GM18858 (cell line): Measurements from ENCODE around the gene LARGE1.
"Not testable (repeated sequence)": the region's sequence is repeated elsewhere in the genome, so short reads cannot be mapped to it uniquely, and the experiment has no call there.

Source experiments
- ATAC-seq: cut with Tn5 transposase; IDR thresholded peaks from one replicate; pipeline ENCODE4 v1.9.1; 2021; ENCODE audit not compliant: unreplicated experiment

The LARGE1 gene

GRCh38 chr22:33573479-33573878 lies 346.8 kb downstream of the LARGE1 start:
- ATAC-seq: no peak

- ATAC-seq: no peak
Observed at GRCh38 chr22:33572086-33572485, 348.2 kb downstream of the LARGE1 start.

DNA sequence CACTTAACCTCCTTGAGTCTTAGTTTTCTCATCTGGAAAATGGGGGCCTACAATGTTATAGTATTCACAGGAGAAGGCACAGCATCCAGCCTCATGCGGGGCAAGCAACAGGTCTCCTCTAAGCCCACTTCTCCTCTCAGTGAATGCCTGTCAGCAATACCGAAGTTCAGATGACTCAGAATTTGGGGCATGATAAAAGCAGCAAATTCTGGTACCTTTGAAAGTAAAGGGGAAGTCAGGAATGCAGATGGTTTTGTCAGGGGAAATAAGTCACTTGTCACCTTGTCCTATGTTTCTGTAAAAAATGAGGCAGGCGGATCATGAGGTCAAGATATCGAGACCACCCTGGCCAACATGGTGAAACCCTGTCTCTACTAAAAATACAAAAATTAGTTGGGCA lies 350.2 kb downstream of the LARGE1 start:
- ATAC-seq: no peak

GRCh38 chr22:33569559-33569958 lies 350.7 kb downstream of the LARGE1 start:
- no peak for ATAC-seq

- no peak for ATAC-seq
Observed at GRCh38 chr22:33569018-33569417, 351.3 kb downstream of the LARGE1 start.

DNA sequence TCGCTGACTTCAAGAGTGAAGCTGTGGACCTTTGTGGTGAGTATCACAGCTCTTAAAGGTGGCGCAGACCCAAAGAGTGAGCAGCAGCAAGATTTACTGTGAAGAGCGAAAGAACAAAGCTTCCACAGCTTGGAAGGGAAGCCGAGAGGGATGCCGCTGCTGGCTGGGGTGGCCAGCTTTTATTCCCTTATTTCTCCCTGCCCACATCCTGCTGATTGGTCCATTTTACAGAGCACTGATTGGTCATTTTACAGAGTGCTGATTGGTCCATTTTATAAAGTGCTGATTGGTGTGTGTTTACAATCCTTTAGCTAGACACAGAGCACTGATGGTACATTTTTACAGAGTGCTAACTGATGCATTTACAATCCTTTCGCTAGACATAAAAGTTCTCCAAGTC lies 353.8 kb downstream of the LARGE1 start:
- not testable (repeated sequence) for ATAC-seq

GRCh38 chr22:33565580-33565995 lies 354.7 kb downstream of the LARGE1 start:
- ATAC-seq: no peak

DNA sequence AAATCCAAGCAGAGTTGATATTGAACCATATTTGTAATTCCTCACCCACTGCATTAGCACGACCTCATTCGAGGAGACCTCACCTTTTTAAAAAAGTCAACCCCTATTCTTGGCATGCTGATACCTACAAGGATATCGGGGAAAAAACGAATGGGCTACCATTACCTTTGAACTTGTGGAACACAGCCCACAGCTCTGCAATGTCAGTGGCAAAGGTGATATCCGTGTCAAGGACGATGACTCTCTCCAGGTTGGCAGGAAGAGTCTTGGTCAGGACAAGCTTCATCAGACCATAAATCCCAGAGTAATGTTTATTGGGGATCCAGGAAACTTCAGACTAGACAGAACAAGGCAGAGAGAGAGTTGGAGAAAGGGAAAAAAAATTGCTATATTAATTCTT lies 355.6 kb downstream of the LARGE1 start:
- ATAC-seq: no peak

GRCh38 chr22:33563220-33563964 lies 356.9 kb downstream of the LARGE1 start:
- no peak for ATAC-seq

DNA sequence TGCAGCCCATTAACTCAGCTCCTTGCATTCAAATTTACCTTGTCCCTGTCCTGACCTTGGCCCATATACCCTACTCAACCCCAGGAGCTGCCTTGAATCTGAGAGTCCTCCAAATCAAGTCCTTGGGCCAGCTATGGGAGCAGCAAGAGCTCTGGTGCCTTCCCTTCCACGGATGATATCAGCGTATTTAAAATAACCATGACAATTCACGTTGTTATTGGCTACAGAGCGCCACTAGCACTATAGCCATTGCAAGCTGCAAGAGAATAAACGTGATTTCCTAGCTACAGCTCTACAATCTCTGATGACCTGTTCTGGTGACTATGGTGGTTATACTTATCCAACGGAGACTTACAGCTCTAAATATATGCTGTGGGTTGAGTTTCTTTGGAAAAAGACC lies 357.8 kb downstream of the LARGE1 start:
- no peak for ATAC-seq

GRCh38 chr22:33561149-33561807 lies 359.0 kb downstream of the LARGE1 start:
- no peak for ATAC-seq

DNA sequence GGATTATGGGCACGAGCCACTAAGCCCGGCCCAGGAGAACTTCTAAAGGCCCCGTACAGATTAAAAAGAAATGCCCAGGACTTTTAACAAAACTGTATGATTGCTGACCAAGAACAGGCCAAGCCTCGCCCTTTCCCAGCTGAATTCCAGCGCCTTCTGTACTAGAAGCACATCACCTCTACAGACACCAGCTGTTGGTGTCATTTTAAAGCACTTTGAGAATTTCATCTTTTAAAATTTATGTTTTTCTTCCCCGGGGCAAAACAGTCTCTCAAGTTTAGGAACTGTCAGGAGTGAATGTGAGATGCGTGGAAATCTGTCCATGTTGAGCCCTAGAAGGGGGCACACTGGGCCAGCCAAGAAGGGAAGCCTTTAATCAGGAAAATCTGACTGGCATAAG lies 362.4 kb downstream of the LARGE1 start:
- no peak for ATAC-seq

GRCh38 chr22:33555814-33556522 lies 364.3 kb downstream of the LARGE1 start:
- ATAC-seq: no peak

DNA sequence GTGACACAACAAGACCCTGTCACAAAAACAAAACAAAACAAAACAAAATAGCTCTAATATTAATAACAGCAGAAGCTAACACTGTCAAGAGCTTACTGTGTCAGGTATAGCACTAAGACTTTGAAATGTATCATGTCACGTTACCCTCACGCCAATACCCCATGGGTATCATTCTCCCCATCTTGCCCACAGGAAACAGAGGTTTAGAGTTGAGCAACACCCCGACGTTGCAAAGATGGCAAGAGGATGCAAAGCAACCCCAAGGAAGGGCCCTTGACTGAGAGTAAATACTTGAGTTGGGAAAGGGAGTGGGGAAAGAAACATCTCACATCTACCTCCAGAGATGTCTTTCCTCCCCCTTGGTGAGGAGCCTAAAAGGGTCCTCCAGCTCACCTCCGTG lies 366.8 kb downstream of the LARGE1 start:
- ATAC-seq: no peak

- no peak for ATAC-seq
Observed at GRCh38 chr22:33544707-33545106, 375.6 kb downstream of the LARGE1 start.

DNA sequence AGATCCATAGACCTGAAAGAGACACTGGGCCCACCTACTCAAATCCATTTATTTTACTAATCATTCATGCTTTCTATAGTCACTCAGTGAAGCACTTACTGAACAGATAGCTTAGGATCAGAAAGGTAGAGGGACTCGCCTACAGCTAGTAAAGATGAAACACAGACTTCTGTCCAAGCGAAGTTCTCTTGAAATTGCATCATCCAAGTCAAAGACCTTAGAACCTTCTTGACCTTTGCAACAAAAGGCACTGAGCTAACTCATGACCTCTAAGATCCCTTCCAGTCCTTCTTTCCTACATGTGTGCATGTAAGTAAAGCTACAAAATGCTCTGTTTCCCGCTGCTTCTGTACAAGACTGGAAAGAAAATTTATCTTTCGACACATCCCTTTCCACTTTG lies 377.6 kb downstream of the LARGE1 start:
- no peak for ATAC-seq

GRCh38 chr22:33542153-33542552 lies 378.1 kb downstream of the LARGE1 start:
- no peak for ATAC-seq

DNA sequence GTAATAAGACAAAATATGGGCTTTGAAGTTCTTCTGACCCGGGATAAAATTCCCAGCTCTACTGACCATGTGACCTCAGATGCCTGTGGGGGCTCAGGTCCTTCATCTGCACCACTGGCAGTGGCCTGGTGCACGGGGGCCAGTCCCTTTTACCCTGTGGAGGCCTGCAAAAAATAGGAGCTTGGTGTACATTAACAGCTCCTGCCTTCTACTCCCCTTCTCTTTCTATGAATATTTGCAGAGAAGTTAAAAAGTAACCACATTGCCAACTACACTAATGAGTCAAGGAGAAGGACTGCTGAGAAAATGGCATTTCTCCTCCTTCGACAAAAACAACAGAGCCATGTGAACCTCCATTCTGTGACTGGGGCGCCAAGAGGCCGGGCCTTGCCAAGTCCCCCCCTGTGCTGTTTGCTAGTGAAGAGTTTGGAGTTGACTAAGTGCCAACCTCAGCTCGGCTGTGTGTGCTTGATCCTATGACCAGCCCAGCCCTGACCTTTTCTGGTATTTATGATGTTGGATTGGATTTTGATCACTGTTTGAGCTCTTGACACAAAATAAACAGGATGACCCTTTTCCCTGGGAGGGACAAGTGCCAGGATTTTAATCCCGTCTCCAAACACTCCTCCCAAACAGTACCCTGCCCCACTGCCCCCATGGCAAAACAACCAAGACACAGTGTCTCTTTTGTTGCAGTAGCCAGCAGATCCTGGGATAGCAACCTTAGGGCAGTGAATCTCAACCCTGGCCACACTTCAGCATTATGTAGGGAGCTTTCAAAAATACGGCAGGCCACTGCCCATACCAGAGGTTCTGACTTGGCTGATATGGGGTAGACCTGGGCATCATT lies 380.1 kb downstream of the LARGE1 start:
- ATAC-seq: no peak

GRCh38 chr22:33539202-33539901 lies 380.9 kb downstream of the LARGE1 start:
- no peak for ATAC-seq

- no peak for ATAC-seq
Observed at GRCh38 chr22:33538277-33538885, 381.9 kb downstream of the LARGE1 start.
